ENCODE measurements around the gene DDX51.

Gene DDX51

DNA sequence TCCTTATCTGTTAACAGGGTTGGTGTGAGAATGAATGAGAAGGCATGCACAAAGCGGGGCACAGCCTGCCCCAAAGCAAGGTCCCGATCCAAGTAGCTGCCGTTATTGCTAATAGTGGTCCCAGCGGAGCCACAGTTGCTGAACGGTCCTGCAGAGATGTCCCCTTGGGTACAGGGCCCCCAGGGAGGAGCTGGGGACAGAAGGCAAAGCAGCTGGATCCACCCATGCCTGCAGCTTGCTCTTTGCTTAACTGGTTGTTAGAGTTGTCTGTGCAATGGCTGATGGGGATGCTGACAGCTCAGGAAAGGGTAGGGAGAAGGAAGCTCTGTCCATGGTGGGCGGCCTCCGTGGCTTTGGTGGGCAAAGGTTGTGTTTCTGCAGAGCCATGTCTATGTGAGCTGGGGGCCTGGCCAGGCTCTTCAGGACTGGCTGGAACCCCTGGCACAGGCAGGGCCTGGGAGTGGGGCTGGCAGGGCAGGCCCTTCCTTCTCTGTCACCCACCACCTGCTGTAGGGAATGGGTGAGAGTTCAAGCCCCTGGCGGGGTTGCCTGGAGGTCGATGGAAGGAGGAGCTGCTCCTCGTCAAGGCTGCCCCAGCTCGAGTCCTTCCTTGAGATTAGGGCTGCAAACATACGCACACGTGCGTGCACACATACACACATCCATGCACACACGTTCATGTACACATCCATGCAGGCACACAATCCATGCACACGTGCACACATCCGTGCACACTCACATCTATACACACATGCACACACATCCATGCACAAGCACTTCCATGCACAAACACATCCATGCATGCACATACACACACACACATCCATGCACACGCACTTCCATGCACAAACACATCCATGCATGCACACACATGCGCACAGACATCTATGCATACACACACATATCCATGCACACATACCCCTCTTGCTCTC lies 35.6 kb upstream of the DDX51 start:
- Histone ChIP-seq H3K36me3 (ENCODE audit: control insufficient read depth in 1 of 2, insufficient read depth in 2 of 2, low read length in 2 of 2) (no peaks in the 10 kb centered on the region), H3K9ac (ENCODE audit: low read length) (peak overlapping the region; percentile 20), H2AFZ (ENCODE audit: insufficient read depth, low read length, poor library complexity) (no peak overlapping the region), H3K23ac (ENCODE audit: low read length) (peak overlapping the region; percentile 56), H3K4me2 (ENCODE audit: low read length) (no peak overlapping the region), H4K12ac (ENCODE audit: low read depth, low read length) (no peak overlapping the region), H3K4me3 (ENCODE audit: low read depth, low read length) (no peak overlapping the region), H3K79me2 (ENCODE audit: control insufficient read depth, insufficient read depth, low read length, poor library complexity) (no peaks in the 10 kb centered on the region), H3K18ac (ENCODE audit: low read length) (no peak overlapping the region), H4K91ac (ENCODE audit: low read depth, low read length) (no peak overlapping the region), H3K79me1 (ENCODE audit: low read length) (no peaks in the 10 kb centered on the region), H3K14ac (ENCODE audit: low read length) (no peak overlapping the region), H2BK12ac (ENCODE audit: low read length) (no peak overlapping the region), H3K27me3 (ENCODE audit: insufficient read depth, low read length) (no peaks in the 10 kb centered on the region), H4K8ac (ENCODE audit: low read depth, low read length) (no peak overlapping the region), H2AK5ac (ENCODE audit: low read length) (no peak overlapping the region), H3K9me3 (ENCODE audit: insufficient read depth, low read depth, low read length) (peaks cover 17% of the 10 kb centered on the region), H2BK5ac (ENCODE audit: low read depth, low read length, poor library complexity) (no peak overlapping the region), H3K4me1 (ENCODE audit: control insufficient read depth in 1 of 2, insufficient read depth in 2 of 2, low read length in 2 of 2) (peaks cover 0 to 5% of the 10 kb centered on the region in 2 experiments), H2BK120ac (ENCODE audit: insufficient read depth, low read length, poor library complexity) (no peak overlapping the region), H3K27ac (ENCODE audit: low read depth, low read length) (no peak overlapping the region), H3K4ac (ENCODE audit: low read depth, low read length) (no peak overlapping the region)
- WGBS (ENCODE audit: extremely low coverage, insufficient coverage, insufficient read length) = no CpG with 5 or more reads among the region's 19 CpGs
- no peak for DNase-seq

GRCh38 chr12:132178801-132179401 lies 34.8 kb upstream of the DDX51 start:
- peaks cover 0 to 5% of the 10 kb centered on the region in 2 experiments for H3K4me1 ChIP-seq (ENCODE audit: control insufficient read depth in 1 of 2, insufficient read depth in 2 of 2, low read length in 2 of 2)
- H3K18ac ChIP-seq (ENCODE audit: low read length) = no peak overlapping the region
- no peak overlapping the region for H3K23ac ChIP-seq (ENCODE audit: low read length)
- H4K8ac ChIP-seq (ENCODE audit: low read depth, low read length) = no peak overlapping the region
- no peak overlapping the region for H2BK12ac ChIP-seq (ENCODE audit: low read length)
- no peak overlapping the region for H3K4me3 ChIP-seq (ENCODE audit: low read depth, low read length)
- no peak overlapping the region for H3K14ac ChIP-seq (ENCODE audit: low read length)
- H2AK5ac ChIP-seq (ENCODE audit: low read length) = no peak overlapping the region
- no peak for DNase-seq
- H3K9ac ChIP-seq (ENCODE audit: low read length) = no peak overlapping the region
- no peak overlapping the region for H4K12ac ChIP-seq (ENCODE audit: low read depth, low read length)
- no peak overlapping the region for H2AFZ ChIP-seq (ENCODE audit: insufficient read depth, low read length, poor library complexity)
- H2BK120ac ChIP-seq (ENCODE audit: insufficient read depth, low read length, poor library complexity) = no peak overlapping the region
- H3K4ac ChIP-seq (ENCODE audit: low read depth, low read length) = no peak overlapping the region
- H4K91ac ChIP-seq (ENCODE audit: low read depth, low read length) = no peak overlapping the region
- H3K27me3 ChIP-seq (ENCODE audit: insufficient read depth, low read length) = no peaks in the 10 kb centered on the region
- H3K79me2 ChIP-seq (ENCODE audit: control insufficient read depth, insufficient read depth, low read length, poor library complexity) = no peaks in the 10 kb centered on the region
- no peak overlapping the region for H2BK5ac ChIP-seq (ENCODE audit: low read depth, low read length, poor library complexity)
- no peak overlapping the region for H3K4me2 ChIP-seq (ENCODE audit: low read length)
- H3K27ac ChIP-seq (ENCODE audit: low read depth, low read length) = no peak overlapping the region
- H3K9me3 ChIP-seq (ENCODE audit: insufficient read depth, low read depth, low read length) = peaks cover 17% of the 10 kb centered on the region
- WGBS (ENCODE audit: extremely low coverage, insufficient coverage, insufficient read length) = no CpG with 5 or more reads among the region's 39 CpGs
- H3K36me3 ChIP-seq (ENCODE audit: control insufficient read depth in 1 of 2, insufficient read depth in 2 of 2, low read length in 2 of 2) = no peaks in the 10 kb centered on the region
- no peaks in the 10 kb centered on the region for H3K79me1 ChIP-seq (ENCODE audit: low read length)

GRCh38 chr12:132178316-132178715 lies 34.2 kb upstream of the DDX51 start:
- H3K14ac ChIP-seq (ENCODE audit: low read length) = no peak overlapping the region
- H3K27ac ChIP-seq (ENCODE audit: low read depth, low read length) = no peak overlapping the region
- no peak overlapping the region for H3K4me2 ChIP-seq (ENCODE audit: low read length)
- no peak for DNase-seq
- H4K8ac ChIP-seq (ENCODE audit: low read depth, low read length) = no peak overlapping the region
- no peak overlapping the region for H2BK120ac ChIP-seq (ENCODE audit: insufficient read depth, low read length, poor library complexity)
- no peak overlapping the region for H3K18ac ChIP-seq (ENCODE audit: low read length)
- H3K27me3 ChIP-seq (ENCODE audit: insufficient read depth, low read length) = no peaks in the 10 kb centered on the region
- H3K4me3 ChIP-seq (ENCODE audit: low read depth, low read length) = no peak overlapping the region
- H4K91ac ChIP-seq (ENCODE audit: low read depth, low read length) = no peak overlapping the region
- H3K4ac ChIP-seq (ENCODE audit: low read depth, low read length) = no peak overlapping the region
- H3K23ac ChIP-seq (ENCODE audit: low read length) = no peak overlapping the region
- peaks cover 0 to 5% of the 10 kb centered on the region in 2 experiments for H3K4me1 ChIP-seq (ENCODE audit: control insufficient read depth in 1 of 2, insufficient read depth in 2 of 2, low read length in 2 of 2)
- H3K36me3 ChIP-seq (ENCODE audit: control insufficient read depth in 1 of 2, insufficient read depth in 2 of 2, low read length in 2 of 2) = no peaks in the 10 kb centered on the region
- no peak overlapping the region for H2BK12ac ChIP-seq (ENCODE audit: low read length)
- H3K9ac ChIP-seq (ENCODE audit: low read length) = no peak overlapping the region
- WGBS (ENCODE audit: extremely low coverage, insufficient coverage, insufficient read length) = no CpG with 5 or more reads among the region's 8 CpGs
- H3K9me3 ChIP-seq (ENCODE audit: insufficient read depth, low read depth, low read length) = peaks cover 17% of the 10 kb centered on the region
- no peaks in the 10 kb centered on the region for H3K79me2 ChIP-seq (ENCODE audit: control insufficient read depth, insufficient read depth, low read length, poor library complexity)
- no peak overlapping the region for H2BK5ac ChIP-seq (ENCODE audit: low read depth, low read length, poor library complexity)
- no peak overlapping the region for H4K12ac ChIP-seq (ENCODE audit: low read depth, low read length)
- H2AK5ac ChIP-seq (ENCODE audit: low read length) = no peak overlapping the region
- no peaks in the 10 kb centered on the region for H3K79me1 ChIP-seq (ENCODE audit: low read length)
- no peak overlapping the region for H2AFZ ChIP-seq (ENCODE audit: insufficient read depth, low read length, poor library complexity)

GRCh38 chr12:132176920-132177551 lies 32.9 kb upstream of the DDX51 start:
- no peak overlapping the region for H3K18ac ChIP-seq (ENCODE audit: low read length)
- H4K12ac ChIP-seq (ENCODE audit: low read depth, low read length) = no peak overlapping the region
- H3K9ac ChIP-seq (ENCODE audit: low read length) = no peak overlapping the region
- no peaks in the 10 kb centered on the region for H3K79me1 ChIP-seq (ENCODE audit: low read length)
- H3K23ac ChIP-seq (ENCODE audit: low read length) = no peak overlapping the region
- no peak overlapping the region for H2AFZ ChIP-seq (ENCODE audit: insufficient read depth, low read length, poor library complexity)
- H3K27ac ChIP-seq (ENCODE audit: low read depth, low read length) = no peak overlapping the region
- peaks cover 0 to 5% of the 10 kb centered on the region in 2 experiments for H3K4me1 ChIP-seq (ENCODE audit: control insufficient read depth in 1 of 2, insufficient read depth in 2 of 2, low read length in 2 of 2)
- H4K8ac ChIP-seq (ENCODE audit: low read depth, low read length) = no peak overlapping the region
- no peaks in the 10 kb centered on the region for H3K36me3 ChIP-seq (ENCODE audit: control insufficient read depth in 1 of 2, insufficient read depth in 2 of 2, low read length in 2 of 2)
- no peak overlapping the region for H2BK5ac ChIP-seq (ENCODE audit: low read depth, low read length, poor library complexity)
- H3K9me3 ChIP-seq (ENCODE audit: insufficient read depth, low read depth, low read length) = peaks cover 13% of the 10 kb centered on the region
- no peak overlapping the region for H4K91ac ChIP-seq (ENCODE audit: low read depth, low read length)
- H2BK120ac ChIP-seq (ENCODE audit: insufficient read depth, low read length, poor library complexity) = no peak overlapping the region
- H2BK12ac ChIP-seq (ENCODE audit: low read length) = no peak overlapping the region
- no peak overlapping the region for H3K4ac ChIP-seq (ENCODE audit: low read depth, low read length)
- H3K4me3 ChIP-seq (ENCODE audit: low read depth, low read length) = no peak overlapping the region
- no peak overlapping the region for H3K14ac ChIP-seq (ENCODE audit: low read length)
- H2AK5ac ChIP-seq (ENCODE audit: low read length) = no peak overlapping the region
- H3K4me2 ChIP-seq (ENCODE audit: low read length) = no peak overlapping the region
- no CpG with 5 or more reads among the region's 25 CpGs for WGBS (ENCODE audit: extremely low coverage, insufficient coverage, insufficient read length)
- no peaks in the 10 kb centered on the region for H3K79me2 ChIP-seq (ENCODE audit: control insufficient read depth, insufficient read depth, low read length, poor library complexity)
- DNase-seq = no peak
- H3K27me3 ChIP-seq (ENCODE audit: insufficient read depth, low read length) = no peaks in the 10 kb centered on the region
